SK-N-SH (cell line): ENCODE measurements around the gene NEK10. TPM values are rescaled to one million over a fixed set of nuclear protein-coding genes. Genes with fewer than 3 reads are reported as not detected.

Experiments used
- CTCF ChIA-PET: fragments of 300-600, 350-600 bp; formaldehyde crosslinking; extraction: SDS; loops from one replicate; lab custom pipeline; 2021; lab: Yijun Ruan, JAX
- POLR2A ChIA-PET: fragments of 350-600 bp; sonication (Branson Sonifier 250); formaldehyde crosslinking; extraction: SDS; loops from one replicate; lab custom pipeline; 2020; ENCODE audit warnings: antibody characterized with exemption, inconsistent platforms; lab: Yijun Ruan, JAX
- DNase-seq: peaks from one replicate; pipeline ENCODE4 v3.0.0; 2012
- H2AFZ ChIP-seq: fragments of 200-600 bp; sonication (generic); 2 replicates; pipeline ENCODE4 v1.8.1; 2016; ENCODE audit warnings: antibody characterized with exemption, mild to moderate bottlenecking, low read depth
- H3F3A ChIP-seq: fragments of 200-600 bp; sonication (generic); replicated peaks from 2 replicates; pipeline ENCODE3; 2016; ENCODE audit warnings: antibody characterized with exemption, mild to moderate bottlenecking; ENCODE audit not compliant: insufficient read depth
- H3K27ac ChIP-seq, 2 experiments: fragments of 200-500 bp in 1 of 2; fragments of 200-600 bp in 1 of 2; sonication (Bioruptor generic) in 1 of 2; sonication (generic), shearing (Covaris generic) in 1 of 2; 2 replicates each; pipeline versions ENCODE4 v1.5.1 to v1.6.1; 2014 to 2016; ENCODE audit warnings: low read depth in 2 of 2, inconsistent platforms in 1 of 2, low read length in 1 of 2, mild to moderate bottlenecking in 1 of 2, mixed read lengths in 1 of 2
- H3K27me3 ChIP-seq: fragments of 200-600 bp; sonication (generic), shearing (Covaris generic); 2 replicates; pipeline ENCODE4 v1.6.1; 2016; ENCODE audit warnings: mixed run types; ENCODE audit not compliant: insufficient read depth
- H3K36me3 ChIP-seq, 2 experiments: fragments of 200-500 bp in 1 of 2; fragments of 200-600 bp in 1 of 2; sonication (Bioruptor generic) in 1 of 2; sonication (generic) in 1 of 2; replicated peaks in 1 of 2; 2 replicates each; pipeline versions ENCODE3 to v1.5.1; 2014 to 2016; ENCODE audit warnings: low read length in 1 of 2, mild to moderate bottlenecking in 1 of 2; ENCODE audit not compliant: insufficient read depth in 2 of 2, control insufficient read depth in 1 of 2
- H3K4me1 ChIP-seq, 2 experiments: fragments of 200-500 bp in 1 of 2; fragments of 200-600 bp in 1 of 2; sonication (Bioruptor generic) in 1 of 2; sonication (generic), shearing (Covaris generic) in 1 of 2; 2 replicates each; pipeline versions ENCODE4 v1.5.1 to v1.6.1; 2014 to 2016; ENCODE audit warnings: low read depth in 1 of 2, low read length in 1 of 2, mixed run types in 1 of 2; ENCODE audit not compliant: insufficient read depth in 2 of 2, control insufficient read depth in 1 of 2
- H3K4me2 ChIP-seq: fragments of 200-600 bp; sonication (generic), shearing (Covaris generic); 2 replicates; pipeline ENCODE4 v1.6.1; 2017; ENCODE audit warnings: mixed run types
- H3K4me3 ChIP-seq, 2 experiments: fragments of 200-500 bp in 1 of 2; fragments of 200-600 bp in 1 of 2; sonication (Bioruptor generic) in 1 of 2; sonication (generic), shearing (Covaris generic) in 1 of 2; 2 replicates each; pipeline versions ENCODE4 v1.5.1 to v1.8.1; 2014 to 2016; ENCODE audit warnings: low read depth in 2 of 2, inconsistent platforms in 1 of 2, low read length in 1 of 2, mild to moderate bottlenecking in 1 of 2, mixed read lengths in 1 of 2, moderate library complexity in 1 of 2
- H3K79me2 ChIP-seq: fragments of 200-600 bp; sonication (generic); 2 replicates; pipeline ENCODE4 v1.8.1; 2017; ENCODE audit warnings: mild to moderate bottlenecking; ENCODE audit not compliant: insufficient read depth
- H3K9ac ChIP-seq: fragments of 200-600 bp; sonication (generic); 2 replicates; pipeline ENCODE4 v1.6.1; 2017; ENCODE audit warnings: mixed run types
- H3K9me2 ChIP-seq: fragments of 200-600 bp; sonication (generic); 2 replicates; pipeline ENCODE4 v1.6.1; 2017; ENCODE audit warnings: mixed run types
- H3K9me3 ChIP-seq: fragments of 200-600 bp; sonication (generic); 2 replicates; pipeline ENCODE4 v1.6.1; 2017; ENCODE audit warnings: mixed run types, mild to moderate bottlenecking, moderate library complexity
- H4K20me1 ChIP-seq: fragments of 200-600 bp; sonication (generic); 2 replicates; pipeline ENCODE4 v1.6.1; 2017; ENCODE audit warnings: mild to moderate bottlenecking, mixed run types; ENCODE audit not compliant: insufficient read depth
- CTCF ChIP-seq: fragments of 200-600 bp; sonication (generic); IDR thresholded peaks from 2 replicates; pipeline ENCODE4 v1.6.1; 2017; ENCODE audit warnings: antibody characterized with exemption, mild to moderate bottlenecking, moderate library complexity
- FOSL2 ChIP-seq: IDR thresholded peaks from 2 replicates; pipeline ENCODE4 v1.4.0; 2012; ENCODE audit warnings: low read depth, mild to moderate bottlenecking, moderate library complexity, borderline replicate concordance
- GABPA ChIP-seq: IDR thresholded peaks from 2 replicates; pipeline ENCODE4 v1.4.0; 2012; ENCODE audit warnings: low read depth, mild to moderate bottlenecking
- NFIC ChIP-seq: IDR thresholded peaks from 2 replicates; pipeline ENCODE4 v1.4.0; 2012; ENCODE audit warnings: borderline replicate concordance
- NRF1 ChIP-seq: IDR thresholded peaks from 2 replicates; pipeline ENCODE4 v1.6.1; 2012; ENCODE audit warnings: low read depth, mild to moderate bottlenecking, low read length
- PBX3 ChIP-seq: IDR thresholded peaks from 2 replicates; pipeline ENCODE4; 2012
- POLR2AphosphoS5 ChIP-seq: IDR thresholded peaks from 2 replicates; pipeline ENCODE4 v1.6.1; 2012; ENCODE audit warnings: low read depth, low read length
- SIN3A ChIP-seq: IDR thresholded peaks from 2 replicates; pipeline ENCODE4 v1.6.1; 2012; ENCODE audit warnings: low read depth, mild to moderate bottlenecking, low read length, moderate library complexity, borderline replicate concordance
- USF2 ChIP-seq: fragments of 150-350 bp; IDR thresholded peaks from 2 replicates; pipeline ENCODE4 v1.6.1; 2017; ENCODE audit warnings: antibody characterized with exemption, low read length, low read depth, borderline replicate concordance
- WGBS: methylation state at CpG from one replicate; pipeline ENCODE4 v1.1.6; 2017; ENCODE audit warnings: low lambda C conversion rate; 5-methylcytosine and 5-hydroxymethylcytosine counted together
- polyA plus RNA-seq, 3 experiments: library from polyadenylated mRNA; depleted of rRNA; stranded (reverse); fragments of >200 nt; gene quantifications; 2 replicates each; pipeline ENCODE4 v1.2.3, GENCODE V29; 2012

The NEK10 gene
- polyA plus RNA-seq, 1 of the 3 experiments (the other 2 are of a cell fraction): 1.0 TPM

- CTCF ChIA-PET: interaction anchor here (1.2 to 1.6 kb wide), 2 partner anchors 15 to 31 kb away, joined by 3 to 5 read pairs; no protein-coding TSS in a partner anchor
- TF ChIP-seq SIN3A (no peak), NFIC (0 out of 2 replicates have a peak, but pooled peaks have one; percentile 37), FOSL2 (peak; percentile 2; the same call in 1 of the 2 replicates)
Observed at GRCh38 chr3:27326629-27327545, 42.3 kb downstream of the NEK10 start.

GRCh38 chr3:27326202-27326601, 43.0 kb downstream of the NEK10 start:
- no peak overlapping the region for H3K9ac ChIP-seq
- no peak overlapping the region for H2AFZ ChIP-seq
- H4K20me1 ChIP-seq: no peaks in the 10 kb centered on the region
- peaks cover 0 to 9% of the 10 kb centered on the region in 2 experiments; a peak in 1 of 4 replicates for H3K4me1 ChIP-seq
- no peaks in the 10 kb centered on the region for H3K79me2 ChIP-seq
- ChIA-PET POLR2A (no interaction called here), CTCF (interaction anchor here (1.2 to 1.6 kb wide), 2 partner anchors 14 to 32 kb away, joined by 3 to 5 read pairs; no protein-coding TSS in a partner anchor)
- no peaks in the 10 kb centered on the region for H3K36me3 ChIP-seq
- no peaks in the 10 kb centered on the region for H3K9me2 ChIP-seq
- peaks cover 4% of the 10 kb centered on the region for H3F3A ChIP-seq
- H3K27ac ChIP-seq: peak overlapping the region; percentile 34 to 43; a peak in 3 of 4 replicates
- TF ChIP-seq FOSL2: 0 out of 2 replicates have a peak, but pooled peaks have one; percentile 0
- TF ChIP-seq NRF1: no peak
- H3K4me3 ChIP-seq: no peak overlapping the region
- no peaks in the 10 kb centered on the region for H3K27me3 ChIP-seq
- DNase-seq: no peak
- 94% methylated on average over 1 of the region's 1 CpG for WGBS
- no peak overlapping the region for H3K4me2 ChIP-seq
- H3K9me3 ChIP-seq: no peaks in the 10 kb centered on the region

More at GRCh38 chr3:27326629-27327545, 42.3 kb downstream of the NEK10 start:
- Histone ChIP-seq H3K9me2 (no peaks in the 10 kb centered on the region), H3K4me2 (no peak overlapping the region), H3K27me3 (no peaks in the 10 kb centered on the region), H3K79me2 (no peaks in the 10 kb centered on the region), H3K27ac (peak overlapping the region; percentile 34 to 43; a peak in 3 of 4 replicates), H3K9ac (no peak overlapping the region), H3K9me3 (no peaks in the 10 kb centered on the region), H3K4me3 (no peak overlapping the region), H2AFZ (no peak overlapping the region), H3K36me3 (no peaks in the 10 kb centered on the region), H4K20me1 (no peaks in the 10 kb centered on the region), H3K4me1 (peaks cover 0 to 9% of the 10 kb centered on the region in 2 experiments; a peak in 1 of 4 replicates), H3F3A (peaks cover 4% of the 10 kb centered on the region)
- 75% methylated on average over 8 of the region's 8 CpGs for WGBS
- POLR2A ChIA-PET: no interaction called here
- DNase-seq: no peak

GRCh38 chr3:27325419-27325818, 43.8 kb downstream of the NEK10 start:
- ChIA-PET CTCF (interaction anchor here (1.6 kb wide), 1 partner anchor 13 kb away, joined by 5 read pairs; no protein-coding TSS in a partner anchor), POLR2A (no interaction called here)
- H4K20me1 ChIP-seq: no peaks in the 10 kb centered on the region
- no peaks in the 10 kb centered on the region for H3K9me3 ChIP-seq
- no peak overlapping the region for H3K9ac ChIP-seq
- H2AFZ ChIP-seq: no peak overlapping the region
- H3F3A ChIP-seq: peaks cover 4% of the 10 kb centered on the region
- no peak overlapping the region for H3K4me3 ChIP-seq
- TF ChIP-seq GABPA: no peak
- no peak for TF ChIP-seq NRF1
- no peak for TF ChIP-seq PBX3
- no peak for TF ChIP-seq POLR2AphosphoS5
- peak; percentile 19; the same call in 1 of the 2 replicates for TF ChIP-seq CTCF
- no peak for TF ChIP-seq USF2
- 0 out of 4 replicates have a peak overlapping the region, but pooled peaks of 1 of the 2 experiments have one; percentile 43 for H3K27ac ChIP-seq
- H3K4me2 ChIP-seq: no peak overlapping the region
- H3K36me3 ChIP-seq: no peaks in the 10 kb centered on the region
- no peaks in the 10 kb centered on the region for H3K27me3 ChIP-seq
- 89% methylated on average over 1 of the region's 1 CpG for WGBS
- H3K4me1 ChIP-seq: peaks cover 0 to 9% of the 10 kb centered on the region in 2 experiments; a peak in 1 of 4 replicates
- no peaks in the 10 kb centered on the region for H3K79me2 ChIP-seq
- no peaks in the 10 kb centered on the region for H3K9me2 ChIP-seq
- DNase-seq: no peak
